Memory B cell (primary cell): ENCODE measurements around the gene NCS1.

Source experiments
- ATAC-seq: fragments of 150-1000 bp; cut with Tn5 transposase; 2 replicates; pipeline ENCODE4 v1.10.0; 2021; ENCODE audit warnings: low read depth, mild to moderate bottlenecking, moderate library complexity
- DNase-seq, 2 donors: peaks; one replicate each; pipeline ENCODE4 v3.0.0; 2022; ENCODE audit warnings: low spot score in 2 of 2
- H3K27ac Mint-ChIP-seq: one replicate; pipeline ENCODE4 v1.8.0; 2022; ENCODE audit warnings: mild to moderate bottlenecking, moderate library complexity, mixed read lengths
- H3K27me3 Mint-ChIP-seq: one replicate; pipeline ENCODE4 v1.8.0; 2022; ENCODE audit warnings: mixed read lengths
- H3K36me3 Mint-ChIP-seq: one replicate; pipeline ENCODE4 v1.8.0; 2022; ENCODE audit warnings: mild to moderate bottlenecking, mixed read lengths
- H3K4me1 Mint-ChIP-seq: one replicate; pipeline ENCODE4 v1.8.0; 2022; ENCODE audit warnings: mixed read lengths
- H3K4me3 Mint-ChIP-seq: one replicate; pipeline ENCODE4 v1.8.0; 2022; ENCODE audit warnings: mild to moderate bottlenecking, moderate library complexity, mixed read lengths
- H3K9me3 Mint-ChIP-seq: one replicate; pipeline ENCODE4 v1.8.0; 2022; ENCODE audit warnings: mixed read lengths

Gene NCS1

GRCh38 chr9:130199605-130200004 is 27.4 kb downstream of the NCS1 start:
- Mint-ChIP-seq H3K4me3 (no peak overlapping the region), H3K4me1 (no peaks in the 10 kb centered on the region), H3K27ac (no peak overlapping the region), H3K36me3 (no peaks in the 10 kb centered on the region), H3K9me3 (no peaks in the 10 kb centered on the region), H3K27me3 (peaks cover under 1% of the 10 kb centered on the region)
- ATAC-seq, result no peak
- no peak for DNase-seq

GRCh38 chr9:130200038-130200849 is 28.0 kb downstream of the NCS1 start:
- H3K27me3 Mint-ChIP-seq, result no peaks in the 10 kb centered on the region
- no peak for ATAC-seq
- no peaks in the 10 kb centered on the region for H3K36me3 Mint-ChIP-seq
- no peaks in the 10 kb centered on the region for H3K4me1 Mint-ChIP-seq
- DNase-seq, result no peak
- H3K27ac Mint-ChIP-seq, result no peak overlapping the region
- H3K9me3 Mint-ChIP-seq, result no peaks in the 10 kb centered on the region
- H3K4me3 Mint-ChIP-seq, result no peak overlapping the region

GRCh38 chr9:130201399-130201873 is 29.2 kb downstream of the NCS1 start:
- ATAC-seq (no peak), DNase-seq (no peak)
- H3K27me3 Mint-ChIP-seq, result no peaks in the 10 kb centered on the region
- no peaks in the 10 kb centered on the region for H3K4me1 Mint-ChIP-seq
- no peak overlapping the region for H3K27ac Mint-ChIP-seq
- no peaks in the 10 kb centered on the region for H3K9me3 Mint-ChIP-seq
- H3K4me3 Mint-ChIP-seq, result no peak overlapping the region
- H3K36me3 Mint-ChIP-seq, result no peaks in the 10 kb centered on the region

GRCh38 chr9:130201974-130202373 is 29.8 kb downstream of the NCS1 start:
- ATAC-seq (no peak), DNase-seq (no peak)
- H3K36me3 Mint-ChIP-seq, result no peaks in the 10 kb centered on the region
- no peak overlapping the region for H3K27ac Mint-ChIP-seq
- H3K9me3 Mint-ChIP-seq, result no peaks in the 10 kb centered on the region
- no peak overlapping the region for H3K4me3 Mint-ChIP-seq
- H3K4me1 Mint-ChIP-seq, result no peaks in the 10 kb centered on the region
- no peaks in the 10 kb centered on the region for H3K27me3 Mint-ChIP-seq

- Mint-ChIP-seq H3K9me3 (no peaks in the 10 kb centered on the region), H3K4me1 (no peaks in the 10 kb centered on the region), H3K27me3 (peaks cover 6% of the 10 kb centered on the region), H3K27ac (no peak overlapping the region), H3K4me3 (no peak overlapping the region), H3K36me3 (no peaks in the 10 kb centered on the region)
- ATAC-seq, result no peak
- no peak for DNase-seq
Observed at GRCh38 chr9:130204341-130204740, 32.1 kb downstream of the NCS1 start.

- ATAC-seq (no peak), DNase-seq (no peak)
- Mint-ChIP-seq H3K9me3 (no peaks in the 10 kb centered on the region), H3K27ac (no peak overlapping the region), H3K4me1 (no peaks in the 10 kb centered on the region), H3K36me3 (no peaks in the 10 kb centered on the region), H3K27me3 (peaks cover 9% of the 10 kb centered on the region), H3K4me3 (no peak overlapping the region)
Observed at GRCh38 chr9:130204959-130205358, 32.8 kb downstream of the NCS1 start.

- Mint-ChIP-seq H3K4me3 (no peak overlapping the region), H3K27ac (no peak overlapping the region), H3K9me3 (no peaks in the 10 kb centered on the region), H3K36me3 (no peaks in the 10 kb centered on the region), H3K27me3 (peaks cover 13% of the 10 kb centered on the region), H3K4me1 (no peaks in the 10 kb centered on the region)
- no peak for ATAC-seq
- DNase-seq, result no peak
Observed at GRCh38 chr9:130205912-130206311, 33.7 kb downstream of the NCS1 start.

GRCh38 chr9:130206579-130206978 is 34.4 kb downstream of the NCS1 start:
- no peaks in the 10 kb centered on the region for H3K4me1 Mint-ChIP-seq
- ATAC-seq (no peak), DNase-seq (no peak)
- peaks cover 13% of the 10 kb centered on the region for H3K27me3 Mint-ChIP-seq
- H3K9me3 Mint-ChIP-seq, result no peaks in the 10 kb centered on the region
- no peak overlapping the region for H3K4me3 Mint-ChIP-seq
- no peak overlapping the region for H3K27ac Mint-ChIP-seq
- H3K36me3 Mint-ChIP-seq, result no peaks in the 10 kb centered on the region

GRCh38 chr9:130207241-130207992 is 35.2 kb downstream of the NCS1 start:
- no peaks in the 10 kb centered on the region for H3K36me3 Mint-ChIP-seq
- no peak overlapping the region for H3K27ac Mint-ChIP-seq
- no peaks in the 10 kb centered on the region for H3K9me3 Mint-ChIP-seq
- peaks cover 15% of the 10 kb centered on the region for H3K27me3 Mint-ChIP-seq
- H3K4me1 Mint-ChIP-seq, result no peaks in the 10 kb centered on the region
- no peak overlapping the region for H3K4me3 Mint-ChIP-seq
- DNase-seq (no peak), ATAC-seq (no peak)

- Mint-ChIP-seq H3K4me3 (no peak overlapping the region), H3K36me3 (no peaks in the 10 kb centered on the region), H3K27me3 (peaks cover 15% of the 10 kb centered on the region), H3K27ac (no peak overlapping the region), H3K4me1 (no peaks in the 10 kb centered on the region), H3K9me3 (no peaks in the 10 kb centered on the region)
- ATAC-seq (no peak), DNase-seq (no peak)
Observed at GRCh38 chr9:130208600-130209347, 36.6 kb downstream of the NCS1 start.

- H3K4me1 Mint-ChIP-seq, result no peaks in the 10 kb centered on the region
- DNase-seq, result no peak
- no peak overlapping the region for H3K27ac Mint-ChIP-seq
- ATAC-seq, result no peak
- H3K36me3 Mint-ChIP-seq, result no peaks in the 10 kb centered on the region
- H3K4me3 Mint-ChIP-seq, result no peak overlapping the region
- peaks cover 19% of the 10 kb centered on the region for H3K27me3 Mint-ChIP-seq
- no peaks in the 10 kb centered on the region for H3K9me3 Mint-ChIP-seq
Observed at GRCh38 chr9:130209422-130209821, 37.2 kb downstream of the NCS1 start.

- no peak overlapping the region for H3K4me3 Mint-ChIP-seq
- H3K36me3 Mint-ChIP-seq, result no peaks in the 10 kb centered on the region
- ATAC-seq, result no peak
- no peak overlapping the region for H3K27ac Mint-ChIP-seq
- H3K9me3 Mint-ChIP-seq, result no peaks in the 10 kb centered on the region
- H3K4me1 Mint-ChIP-seq, result no peaks in the 10 kb centered on the region
- peaks cover 22% of the 10 kb centered on the region for H3K27me3 Mint-ChIP-seq
- DNase-seq, result no peak
Observed at GRCh38 chr9:130211548-130212226, 39.5 kb downstream of the NCS1 start.

GRCh38 chr9:130212543-130213297 is 40.5 kb downstream of the NCS1 start:
- DNase-seq (no peak), ATAC-seq (no peak)
- Mint-ChIP-seq H3K27ac (no peak overlapping the region), H3K36me3 (no peaks in the 10 kb centered on the region), H3K4me1 (no peaks in the 10 kb centered on the region), H3K9me3 (no peaks in the 10 kb centered on the region), H3K27me3 (peaks cover 22% of the 10 kb centered on the region), H3K4me3 (no peak overlapping the region)
